HepG2 (cell line): ENCODE data around the gene MCF2L. TPM values are rescaled to one million over a fixed set of nuclear protein-coding genes. Genes with fewer than 3 reads are reported as not detected.

Experiments
- ARHGAP35 ChIP-seq: sonication (generic); formaldehyde crosslinking; IDR thresholded peaks from 2 replicates; pipeline ENCODE4 v1.9.0; 2022; ENCODE audit warnings: mild to moderate bottlenecking, inconsistent platforms, moderate library complexity, missing genetic modification reagents, borderline replicate concordance
- DMAP1 ChIP-seq: IDR thresholded peaks from 2 replicates; pipeline ENCODE4 v1.6.1; 2016
- DRAP1 ChIP-seq: IDR thresholded peaks from 2 replicates; pipeline ENCODE4 v1.6.1; 2016; ENCODE audit warnings: missing genetic modification reagents, missing compliant biosample characterization
- FOXK1 ChIP-seq: sonication (generic); formaldehyde crosslinking; IDR thresholded peaks from 2 replicates; pipeline ENCODE4 v1.4.0; 2020; ENCODE audit warnings: low read depth, missing genetic modification reagents, borderline replicate concordance
- FOXO1 ChIP-seq: sonication (generic); formaldehyde crosslinking; IDR thresholded peaks from 2 replicates; pipeline ENCODE4 v1.4.0; 2020; ENCODE audit warnings: missing genetic modification reagents
- HNRNPLL ChIP-seq: fragments of 200-400 bp; formaldehyde crosslinking; IDR thresholded peaks from 2 replicates; pipeline ENCODE4 v1.6.1; 2017; ENCODE audit warnings: mild to moderate bottlenecking, low read depth, low read length; ENCODE audit not compliant: poor library complexity, severe bottlenecking
- KDM3A ChIP-seq: IDR thresholded peaks from 2 replicates; pipeline ENCODE4 v1.6.1; 2018; ENCODE audit warnings: low read depth, missing compliant biosample characterization
- MED8 ChIP-seq: sonication (generic); formaldehyde crosslinking; IDR thresholded peaks from 2 replicates; pipeline ENCODE4 v1.8.1; 2023; ENCODE audit warnings: mild to moderate bottlenecking, missing genetic modification reagents; ENCODE audit not compliant: insufficient replicate concordance
- NCOA2 ChIP-seq: sonication (generic); formaldehyde crosslinking; IDR thresholded peaks from 2 replicates; pipeline ENCODE4 v1.8.0; 2022; ENCODE audit warnings: inconsistent platforms
- PHF21A ChIP-seq: sonication (generic); formaldehyde crosslinking; IDR thresholded peaks from 2 replicates; pipeline ENCODE4 v1.5.0; 2020; ENCODE audit warnings: mild to moderate bottlenecking, missing genetic modification reagents
- PHF5A ChIP-seq: IDR thresholded peaks from one replicate; pipeline ENCODE4 v1.6.1; 2018; ENCODE audit warnings: low read depth, missing genetic modification reagents; ENCODE audit not compliant: unreplicated experiment
- RAD21 ChIP-seq: fragments of 450-650 bp; formaldehyde crosslinking; IDR thresholded peaks from 2 replicates; pipeline ENCODE4 v1.5.0; 2020; ENCODE audit warnings: mild to moderate bottlenecking
- SAFB2 ChIP-seq: sonication (generic); formaldehyde crosslinking; IDR thresholded peaks from 2 replicates; pipeline ENCODE4 v1.5.1; 2020; ENCODE audit warnings: missing genetic modification reagents, low read depth, mild to moderate bottlenecking, borderline replicate concordance
- TARDBP ChIP-seq: sonication (generic); formaldehyde crosslinking; IDR thresholded peaks from 2 replicates; pipeline ENCODE4 v1.8.0; 2022; ENCODE audit warnings: mild to moderate bottlenecking, missing genetic modification reagents
- TRIM24 ChIP-seq: sonication (generic); formaldehyde crosslinking; IDR thresholded peaks from 2 replicates; pipeline ENCODE4 v1.8.0; 2022; ENCODE audit warnings: mild to moderate bottlenecking, missing genetic modification reagents
- ZNF772 ChIP-seq: sonication (generic); formaldehyde crosslinking; IDR thresholded peaks from 2 replicates; pipeline ENCODE4 v1.5.0; 2020; ENCODE audit warnings: mild to moderate bottlenecking, missing genetic modification reagents
- polyA plus RNA-seq, 8 experiments: library from polyadenylated mRNA; depleted of rRNA in 3 of 8; stranded (reverse) in 7 of 8; unstranded in 1 of 8; fragments of >200 nt; fragmentation: Illumina TruSeq in 4 of 8; extraction: Trizol in 4 of 8; gene quantifications; 2 replicates each; pipeline versions ENCODE4 v1.2.1 to v1.2.3, GENCODE V29; 2011 to 2016; ENCODE audit warnings: low read depth in 4 of 8, missing spikeins in 1 of 8, mixed read lengths in 1 of 8; ENCODE audit not compliant: insufficient read depth in 1 of 8
- total RNA-seq, 5 experiments: library from RNA; depleted of rRNA; stranded (reverse); fragments of >200 nt; fragmentation: Illumina TruSeq; extraction: Trizol; gene quantifications; 2 replicates each; pipeline ENCODE4 v1.2.3, GENCODE V29; 2016; ENCODE audit warnings: low read depth in 1 of 5
- TF ChIP-seq, protein P1 (sequence below): sonication (generic); formaldehyde crosslinking; IDR thresholded peaks from 2 replicates; pipeline ENCODE4 v1.4.0; 2020; ENCODE audit warnings: missing genetic modification reagents
- TF ChIP-seq, protein P2 (sequence below): sonication (generic); formaldehyde crosslinking; IDR thresholded peaks from 2 replicates; pipeline ENCODE4 v1.4.0; 2020; ENCODE audit warnings: missing genetic modification reagents
- TF ChIP-seq, protein P3 (sequence below): IDR thresholded peaks from 2 replicates; pipeline ENCODE4 v1.4.0; 2020; ENCODE audit warnings: mild to moderate bottlenecking, missing genetic modification reagents

MCF2L gene
- total and polyA plus RNA-seq, 2 of the 13 experiments (the other 11 are each of a cell fraction or from before 2014, with no cell fraction given), result 19.4 to 28.4 TPM

- TF ChIP-seq PHF21A (CRISPR knock-in tag), result peak; percentile 52; the same call in 1 of the 2 replicates
- TF ChIP-seq, protein P1, sequence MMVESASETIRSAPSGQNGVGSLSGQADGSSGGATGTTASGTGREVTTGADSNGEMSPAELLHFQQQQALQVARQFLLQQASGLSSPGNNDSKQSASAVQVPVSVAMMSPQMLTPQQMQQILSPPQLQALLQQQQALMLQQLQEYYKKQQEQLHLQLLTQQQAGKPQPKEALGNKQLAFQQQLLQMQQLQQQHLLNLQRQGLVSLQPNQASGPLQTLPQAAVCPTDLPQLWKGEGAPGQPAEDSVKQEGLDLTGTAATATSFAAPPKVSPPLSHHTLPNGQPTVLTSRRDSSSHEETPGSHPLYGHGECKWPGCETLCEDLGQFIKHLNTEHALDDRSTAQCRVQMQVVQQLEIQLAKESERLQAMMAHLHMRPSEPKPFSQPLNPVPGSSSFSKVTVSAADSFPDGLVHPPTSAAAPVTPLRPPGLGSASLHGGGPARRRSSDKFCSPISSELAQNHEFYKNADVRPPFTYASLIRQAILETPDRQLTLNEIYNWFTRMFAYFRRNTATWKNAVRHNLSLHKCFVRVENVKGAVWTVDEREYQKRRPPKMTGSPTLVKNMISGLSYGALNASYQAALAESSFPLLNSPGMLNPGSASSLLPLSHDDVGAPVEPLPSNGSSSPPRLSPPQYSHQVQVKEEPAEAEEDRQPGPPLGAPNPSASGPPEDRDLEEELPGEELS (CRISPR knock-in tag), result peak; percentile 47; the same call in 1 of the 2 replicates
- no peak for TF ChIP-seq TRIM24
- TF ChIP-seq ZNF772 (CRISPR knock-in tag), result peak; percentile 69; the same call in 1 of the 2 replicates
- TF ChIP-seq, protein P2, sequence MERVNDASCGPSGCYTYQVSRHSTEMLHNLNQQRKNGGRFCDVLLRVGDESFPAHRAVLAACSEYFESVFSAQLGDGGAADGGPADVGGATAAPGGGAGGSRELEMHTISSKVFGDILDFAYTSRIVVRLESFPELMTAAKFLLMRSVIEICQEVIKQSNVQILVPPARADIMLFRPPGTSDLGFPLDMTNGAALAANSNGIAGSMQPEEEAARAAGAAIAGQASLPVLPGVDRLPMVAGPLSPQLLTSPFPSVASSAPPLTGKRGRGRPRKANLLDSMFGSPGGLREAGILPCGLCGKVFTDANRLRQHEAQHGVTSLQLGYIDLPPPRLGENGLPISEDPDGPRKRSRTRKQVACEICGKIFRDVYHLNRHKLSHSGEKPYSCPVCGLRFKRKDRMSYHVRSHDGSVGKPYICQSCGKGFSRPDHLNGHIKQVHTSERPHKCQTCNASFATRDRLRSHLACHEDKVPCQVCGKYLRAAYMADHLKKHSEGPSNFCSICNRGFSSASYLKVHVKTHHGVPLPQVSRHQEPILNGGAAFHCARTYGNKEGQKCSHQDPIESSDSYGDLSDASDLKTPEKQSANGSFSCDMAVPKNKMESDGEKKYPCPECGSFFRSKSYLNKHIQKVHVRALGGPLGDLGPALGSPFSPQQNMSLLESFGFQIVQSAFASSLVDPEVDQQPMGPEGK, result peak; percentile 72
- TF ChIP-seq, protein P3, sequence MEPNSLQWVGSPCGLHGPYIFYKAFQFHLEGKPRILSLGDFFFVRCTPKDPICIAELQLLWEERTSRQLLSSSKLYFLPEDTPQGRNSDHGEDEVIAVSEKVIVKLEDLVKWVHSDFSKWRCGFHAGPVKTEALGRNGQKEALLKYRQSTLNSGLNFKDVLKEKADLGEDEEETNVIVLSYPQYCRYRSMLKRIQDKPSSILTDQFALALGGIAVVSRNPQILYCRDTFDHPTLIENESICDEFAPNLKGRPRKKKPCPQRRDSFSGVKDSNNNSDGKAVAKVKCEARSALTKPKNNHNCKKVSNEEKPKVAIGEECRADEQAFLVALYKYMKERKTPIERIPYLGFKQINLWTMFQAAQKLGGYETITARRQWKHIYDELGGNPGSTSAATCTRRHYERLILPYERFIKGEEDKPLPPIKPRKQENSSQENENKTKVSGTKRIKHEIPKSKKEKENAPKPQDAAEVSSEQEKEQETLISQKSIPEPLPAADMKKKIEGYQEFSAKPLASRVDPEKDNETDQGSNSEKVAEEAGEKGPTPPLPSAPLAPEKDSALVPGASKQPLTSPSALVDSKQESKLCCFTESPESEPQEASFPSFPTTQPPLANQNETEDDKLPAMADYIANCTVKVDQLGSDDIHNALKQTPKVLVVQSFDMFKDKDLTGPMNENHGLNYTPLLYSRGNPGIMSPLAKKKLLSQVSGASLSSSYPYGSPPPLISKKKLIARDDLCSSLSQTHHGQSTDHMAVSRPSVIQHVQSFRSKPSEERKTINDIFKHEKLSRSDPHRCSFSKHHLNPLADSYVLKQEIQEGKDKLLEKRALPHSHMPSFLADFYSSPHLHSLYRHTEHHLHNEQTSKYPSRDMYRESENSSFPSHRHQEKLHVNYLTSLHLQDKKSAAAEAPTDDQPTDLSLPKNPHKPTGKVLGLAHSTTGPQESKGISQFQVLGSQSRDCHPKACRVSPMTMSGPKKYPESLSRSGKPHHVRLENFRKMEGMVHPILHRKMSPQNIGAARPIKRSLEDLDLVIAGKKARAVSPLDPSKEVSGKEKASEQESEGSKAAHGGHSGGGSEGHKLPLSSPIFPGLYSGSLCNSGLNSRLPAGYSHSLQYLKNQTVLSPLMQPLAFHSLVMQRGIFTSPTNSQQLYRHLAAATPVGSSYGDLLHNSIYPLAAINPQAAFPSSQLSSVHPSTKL (CRISPR knock-in tag), result peak; percentile 35; the same call in 1 of the 2 replicates
- peak; percentile 41; the same call in 1 of the 2 replicates for TF ChIP-seq DRAP1 (CRISPR knock-in tag)
- 0 out of 2 replicates have a peak, but pooled peaks have one; percentile 28 for TF ChIP-seq NCOA2 (CRISPR knock-in tag)
- peak; percentile 36; the same call in 1 of the 2 replicates for TF ChIP-seq FOXO1
- TF ChIP-seq RAD21 (CRISPR knock-in tag), result peak; percentile 20; the same call in 1 of the 2 replicates
- TF ChIP-seq KDM3A (CRISPR knock-in tag), result 0 out of 2 replicates have a peak, but pooled peaks have one; percentile 25
- TF ChIP-seq TARDBP (CRISPR knock-in tag), result peak; percentile 69; the same call in 1 of the 2 replicates
- peak; percentile 40; the same call in 1 of the 2 replicates for TF ChIP-seq DMAP1
- peak; percentile 17; the same call in 1 of the 2 replicates for TF ChIP-seq FOXK1 (CRISPR knock-in tag)
- 0 out of 2 replicates have a peak, but pooled peaks have one; percentile 75 for TF ChIP-seq ARHGAP35 (CRISPR knock-in tag)
- TF ChIP-seq PHF5A, result peak; percentile 83
- TF ChIP-seq HNRNPLL, result peak; percentile 45
- TF ChIP-seq MED8 (CRISPR knock-in tag), result no peak
- TF ChIP-seq SAFB2 (CRISPR knock-in tag), result peak; percentile 51; the same call in 1 of the 2 replicates
These were observed 54.8 kb downstream of the MCF2L start (continued) for GRCh38 chr13:113023694-113024430.
